Activated CD8-positive, alpha-beta memory T cell treated with anti-CD3 and anti-CD28 coated beads, Interleukin-2, amount 10 ng/mL, durations not matched to agents 7 days and 5 days (primary cell): ENCODE results near the gene PPCS. TPM values are rescaled to one million over a fixed set of nuclear protein-coding genes. Genes with fewer than 3 reads are reported as not detected.

ENCODE experiments used
- ATAC-seq: fragments of 150-1000 bp; cut with Tn5 transposase; one replicate; pipeline ENCODE4 v1.10.0; 2021; ENCODE audit warnings: moderate library complexity
- CTCF ChIA-PET: fragments of 350-600 bp; sonication (Branson Sonifier 250); formaldehyde crosslinking; loops from one replicate; lab custom pipeline; 2021; ENCODE audit warnings: antibody characterized with exemption; lab: Charles Lee
- DNase-seq: peaks from one replicate; pipeline ENCODE4 v3.0.0-alpha.2; 2020
- H3K27ac Mint-ChIP-seq: one replicate; pipeline ENCODE4 v1.8.0; 2021; ENCODE audit warnings: mild to moderate bottlenecking, mixed read lengths
- H3K27me3 Mint-ChIP-seq: one replicate; pipeline ENCODE4 v1.8.0; 2021; ENCODE audit warnings: mixed read lengths
- H3K36me3 Mint-ChIP-seq: one replicate; pipeline ENCODE4 v1.8.0; 2021; ENCODE audit warnings: mild to moderate bottlenecking, mixed read lengths
- H3K4me1 Mint-ChIP-seq: one replicate; pipeline ENCODE4 v1.8.0; 2021; ENCODE audit warnings: mixed read lengths
- H3K4me3 Mint-ChIP-seq: one replicate; pipeline ENCODE4 v1.8.0; 2021; ENCODE audit warnings: mild to moderate bottlenecking, moderate library complexity, mixed read lengths
- H3K9me3 Mint-ChIP-seq: one replicate; pipeline ENCODE4 v1.8.0; 2022; ENCODE audit warnings: low read depth, mixed read lengths
- total RNA-seq, 2 experiments: library from RNA; stranded (reverse); gene quantifications; one replicate each; pipeline ENCODE4 v1.2.3, GENCODE V29; 2021

Gene PPCS
- total RNA-seq, 2 experiments from 2014 or later: 32.0 to 40.4 TPM

DNA sequence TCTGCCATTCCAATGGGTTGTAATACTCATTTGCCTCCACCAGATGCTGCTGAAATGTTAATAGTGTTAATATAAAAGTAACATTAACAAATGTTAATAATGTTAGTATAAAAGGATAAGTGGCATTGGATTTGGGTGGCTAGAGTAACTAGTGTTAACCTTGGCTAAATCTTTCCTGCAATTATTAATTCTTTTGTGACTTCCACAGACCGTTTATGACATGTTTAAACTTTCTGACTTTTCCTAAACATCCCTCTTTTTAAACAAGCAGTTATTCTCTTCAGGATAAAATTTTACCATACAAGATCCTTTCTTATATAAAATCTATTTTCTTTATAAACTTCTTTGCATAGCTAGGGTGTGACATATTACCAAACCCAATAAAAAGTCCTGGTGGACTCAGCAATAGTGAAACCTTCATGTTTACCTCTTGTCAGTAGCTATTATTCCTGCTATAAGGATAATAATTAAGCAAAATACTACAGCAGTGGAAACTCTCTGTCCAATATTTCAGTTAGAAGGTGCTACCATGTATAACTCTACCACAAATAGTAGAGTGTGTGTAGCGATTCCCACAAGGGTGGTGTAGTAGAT, 48.3 kb downstream of the PPCS start:
- Mint-ChIP-seq H3K9me3 (peaks cover 19% of the 10 kb centered on the region), H3K27me3 (no peaks in the 10 kb centered on the region), H3K27ac (no peak overlapping the region), H3K4me1 (no peaks in the 10 kb centered on the region), H3K4me3 (no peak overlapping the region), H3K36me3 (peaks cover 23% of the 10 kb centered on the region)
- CTCF ChIA-PET: no interaction called here
- no peak for DNase-seq
- ATAC-seq: no peak

DNA sequence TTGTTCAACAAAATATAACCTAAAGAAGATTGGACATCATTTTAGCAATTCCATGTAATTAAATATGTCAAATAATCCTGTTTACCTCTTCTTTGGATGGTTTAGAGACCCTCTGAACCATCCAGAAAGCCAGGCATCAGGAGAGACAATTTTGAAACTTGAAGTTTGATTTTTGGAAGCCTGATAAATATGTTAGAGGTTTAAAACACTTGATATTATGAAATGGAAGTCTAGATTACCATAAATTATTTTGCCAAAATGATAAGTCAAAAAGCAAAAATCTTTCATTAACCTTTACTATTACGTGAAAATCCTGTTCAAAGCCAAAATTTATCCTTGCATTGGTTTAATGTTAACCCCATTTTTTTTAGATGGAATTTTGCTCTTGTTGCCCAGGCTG, 50.2 kb downstream of the PPCS start:
- Mint-ChIP-seq H3K4me3 (no peak overlapping the region), H3K4me1 (no peaks in the 10 kb centered on the region), H3K36me3 (peaks cover 20% of the 10 kb centered on the region), H3K9me3 (peaks cover 30% of the 10 kb centered on the region), H3K27ac (no peak overlapping the region), H3K27me3 (no peaks in the 10 kb centered on the region)
- DNase-seq: no peak
- CTCF ChIA-PET: no interaction called here
- ATAC-seq: no peak

Other genes starting within 250 kb of the PPCS start
- gene FOXJ3, start 121.3 kb upstream of the PPCS start, total RNA-seq: 10 to 100 TPM; 39.3 to 41.9 TPM
- 1 to 10 TPM; 1.3 to 1.5 TPM for gene RIMKLA, start 75.8 kb upstream of the PPCS start, total RNA-seq
- 1 to 10 TPM in 1 of 2 experiments, under 1 TPM in 1; 0.21 to 1.1 TPM for gene ZMYND12, start 521 bp upstream of the PPCS start, total RNA-seq
- 1 to 10 TPM; 1.5 to 2.9 TPM for gene CCDC30, start 6.7 kb downstream of the PPCS start, total RNA-seq
- 100 to 1,000 TPM in 1 of 2 experiments, 10 to 100 TPM in 1; 93.7 to 104 TPM for gene PPIH, start 201.9 kb downstream of the PPCS start, total RNA-seq
- 100 to 1,000 TPM; 731 to 790 TPM for gene YBX1, start 225.9 kb downstream of the PPCS start, total RNA-seq